ENCODE data around the gene BSPRY.

DNA sequence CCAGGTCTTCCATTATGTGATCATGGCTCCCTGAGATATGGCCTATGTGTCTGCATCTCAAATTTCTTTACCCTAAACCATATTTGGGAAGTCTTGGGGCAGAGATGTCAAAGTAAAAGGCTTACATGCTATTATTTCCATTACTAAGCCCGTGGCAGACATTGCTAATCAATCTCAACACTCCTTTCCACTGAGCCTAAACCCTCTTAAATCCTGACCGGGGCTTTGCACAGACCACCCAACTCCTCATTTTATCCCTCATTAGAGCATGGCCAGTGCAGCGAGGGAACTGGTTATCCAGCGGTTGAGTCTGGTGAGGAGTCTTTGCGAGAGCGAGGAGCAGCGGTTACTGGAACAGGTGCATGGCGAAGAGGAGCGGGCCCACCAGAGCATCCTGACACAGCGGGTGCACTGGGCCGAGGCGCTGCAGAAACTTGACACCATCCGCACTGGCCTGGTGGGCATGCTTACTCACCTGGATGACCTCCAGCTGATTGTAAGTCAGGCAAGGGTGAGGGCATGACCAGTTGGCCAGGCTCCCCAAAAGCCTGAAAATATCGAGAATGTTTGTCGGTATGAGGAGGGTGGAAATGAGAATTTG lies 11.0 kb downstream of the BSPRY start:
- TF ChIP-seq EZH2 (IDR thresholded peaks at IDR 0.05; ENCODE audit: low read depth, unreplicated experiment): no peak
- TF ChIP-seq, protein P1, sequence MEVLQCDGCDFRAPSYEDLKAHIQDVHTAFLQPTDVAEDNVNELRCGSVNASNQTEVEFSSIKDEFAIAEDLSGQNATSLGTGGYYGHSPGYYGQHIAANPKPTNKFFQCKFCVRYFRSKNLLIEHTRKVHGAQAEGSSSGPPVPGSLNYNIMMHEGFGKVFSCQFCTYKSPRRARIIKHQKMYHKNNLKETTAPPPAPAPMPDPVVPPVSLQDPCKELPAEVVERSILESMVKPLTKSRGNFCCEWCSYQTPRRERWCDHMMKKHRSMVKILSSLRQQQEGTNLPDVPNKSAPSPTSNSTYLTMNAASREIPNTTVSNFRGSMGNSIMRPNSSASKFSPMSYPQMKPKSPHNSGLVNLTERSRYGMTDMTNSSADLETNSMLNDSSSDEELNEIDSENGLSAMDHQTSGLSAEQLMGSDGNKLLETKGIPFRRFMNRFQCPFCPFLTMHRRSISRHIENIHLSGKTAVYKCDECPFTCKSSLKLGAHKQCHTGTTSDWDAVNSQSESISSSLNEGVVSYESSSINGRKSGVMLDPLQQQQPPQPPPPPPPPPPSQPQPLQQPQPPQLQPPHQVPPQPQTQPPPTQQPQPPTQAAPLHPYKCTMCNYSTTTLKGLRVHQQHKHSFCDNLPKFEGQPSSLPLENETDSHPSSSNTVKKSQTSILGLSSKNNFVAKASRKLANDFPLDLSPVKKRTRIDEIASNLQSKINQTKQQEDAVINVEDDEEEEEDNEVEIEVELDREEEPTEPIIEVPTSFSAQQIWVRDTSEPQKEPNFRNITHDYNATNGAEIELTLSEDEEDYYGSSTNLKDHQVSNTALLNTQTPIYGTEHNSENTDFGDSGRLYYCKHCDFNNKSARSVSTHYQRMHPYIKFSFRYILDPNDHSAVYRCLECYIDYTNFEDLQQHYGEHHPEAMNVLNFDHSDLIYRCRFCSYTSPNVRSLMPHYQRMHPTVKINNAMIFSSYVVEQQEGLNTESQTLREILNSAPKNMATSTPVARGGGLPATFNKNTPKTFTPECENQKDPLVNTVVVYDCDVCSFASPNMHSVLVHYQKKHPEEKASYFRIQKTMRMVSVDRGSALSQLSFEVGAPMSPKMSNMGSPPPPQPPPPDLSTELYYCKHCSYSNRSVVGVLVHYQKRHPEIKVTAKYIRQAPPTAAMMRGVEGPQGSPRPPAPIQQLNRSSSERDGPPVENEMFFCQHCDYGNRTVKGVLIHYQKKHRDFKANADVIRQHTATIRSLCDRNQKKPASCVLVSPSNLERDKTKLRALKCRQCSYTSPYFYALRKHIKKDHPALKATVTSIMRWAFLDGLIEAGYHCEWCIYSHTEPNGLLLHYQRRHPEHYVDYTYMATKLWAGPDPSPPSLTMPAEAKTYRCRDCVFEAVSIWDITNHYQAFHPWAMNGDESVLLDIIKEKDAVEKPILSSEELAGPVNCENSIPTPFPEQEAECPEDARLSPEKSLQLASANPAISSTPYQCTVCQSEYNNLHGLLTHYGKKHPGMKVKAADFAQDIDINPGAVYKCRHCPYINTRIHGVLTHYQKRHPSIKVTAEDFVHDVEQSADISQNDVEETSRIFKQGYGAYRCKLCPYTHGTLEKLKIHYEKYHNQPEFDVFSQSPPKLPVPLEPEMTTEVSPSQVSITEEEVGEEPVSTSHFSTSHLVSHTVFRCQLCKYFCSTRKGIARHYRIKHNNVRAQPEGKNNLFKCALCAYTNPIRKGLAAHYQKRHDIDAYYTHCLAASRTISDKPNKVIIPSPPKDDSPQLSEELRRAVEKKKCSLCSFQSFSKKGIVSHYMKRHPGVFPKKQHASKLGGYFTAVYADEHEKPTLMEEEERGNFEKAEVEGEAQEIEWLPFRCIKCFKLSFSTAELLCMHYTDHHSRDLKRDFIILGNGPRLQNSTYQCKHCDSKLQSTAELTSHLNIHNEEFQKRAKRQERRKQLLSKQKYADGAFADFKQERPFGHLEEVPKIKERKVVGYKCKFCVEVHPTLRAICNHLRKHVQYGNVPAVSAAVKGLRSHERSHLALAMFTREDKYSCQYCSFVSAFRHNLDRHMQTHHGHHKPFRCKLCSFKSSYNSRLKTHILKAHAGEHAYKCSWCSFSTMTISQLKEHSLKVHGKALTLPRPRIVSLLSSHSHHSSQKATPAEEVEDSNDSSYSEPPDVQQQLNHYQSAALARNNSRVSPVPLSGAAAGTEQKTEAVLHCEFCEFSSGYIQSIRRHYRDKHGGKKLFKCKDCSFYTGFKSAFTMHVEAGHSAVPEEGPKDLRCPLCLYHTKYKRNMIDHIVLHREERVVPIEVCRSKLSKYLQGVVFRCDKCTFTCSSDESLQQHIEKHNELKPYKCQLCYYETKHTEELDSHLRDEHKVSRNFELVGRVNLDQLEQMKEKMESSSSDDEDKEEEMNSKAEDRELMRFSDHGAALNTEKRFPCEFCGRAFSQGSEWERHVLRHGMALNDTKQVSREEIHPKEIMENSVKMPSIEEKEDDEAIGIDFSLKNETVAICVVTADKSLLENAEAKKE (CRISPR knock-in tag; IDR thresholded peaks at IDR 0.05): no peak
- no peak for TF ChIP-seq CTCF (conservative IDR thresholded peaks at IDR 0.05; ENCODE audit: low read depth in 2 of 2)
- no peak for TF ChIP-seq CREB1 (CRISPR knock-in tag; IDR thresholded peaks at IDR 0.05; ENCODE audit: low read depth)
- TF ChIP-seq POLR2AphosphoS5 (IDR thresholded peaks at IDR 0.05; ENCODE audit: low read depth): no peak
- TF ChIP-seq REST (IDR thresholded peaks at IDR 0.05; ENCODE audit: unreplicated experiment): no peak
- TF ChIP-seq STAT1 (IDR thresholded peaks at IDR 0.05; ENCODE audit: unreplicated experiment): no peak
